Stimulated activated CD4-positive, alpha-beta T cell treated with anti-CD3 and anti-CD28 coated beads, Interleukin-1b, Interleukin-23, amount 100 ng/mL, for 48 hours (primary cell): ENCODE results near the gene CLSTN2.

ENCODE experiments used
- DNase-seq: peaks from one replicate; pipeline ENCODE4 v3.0.0-alpha.2; 2020

CLSTN2 gene

DNA sequence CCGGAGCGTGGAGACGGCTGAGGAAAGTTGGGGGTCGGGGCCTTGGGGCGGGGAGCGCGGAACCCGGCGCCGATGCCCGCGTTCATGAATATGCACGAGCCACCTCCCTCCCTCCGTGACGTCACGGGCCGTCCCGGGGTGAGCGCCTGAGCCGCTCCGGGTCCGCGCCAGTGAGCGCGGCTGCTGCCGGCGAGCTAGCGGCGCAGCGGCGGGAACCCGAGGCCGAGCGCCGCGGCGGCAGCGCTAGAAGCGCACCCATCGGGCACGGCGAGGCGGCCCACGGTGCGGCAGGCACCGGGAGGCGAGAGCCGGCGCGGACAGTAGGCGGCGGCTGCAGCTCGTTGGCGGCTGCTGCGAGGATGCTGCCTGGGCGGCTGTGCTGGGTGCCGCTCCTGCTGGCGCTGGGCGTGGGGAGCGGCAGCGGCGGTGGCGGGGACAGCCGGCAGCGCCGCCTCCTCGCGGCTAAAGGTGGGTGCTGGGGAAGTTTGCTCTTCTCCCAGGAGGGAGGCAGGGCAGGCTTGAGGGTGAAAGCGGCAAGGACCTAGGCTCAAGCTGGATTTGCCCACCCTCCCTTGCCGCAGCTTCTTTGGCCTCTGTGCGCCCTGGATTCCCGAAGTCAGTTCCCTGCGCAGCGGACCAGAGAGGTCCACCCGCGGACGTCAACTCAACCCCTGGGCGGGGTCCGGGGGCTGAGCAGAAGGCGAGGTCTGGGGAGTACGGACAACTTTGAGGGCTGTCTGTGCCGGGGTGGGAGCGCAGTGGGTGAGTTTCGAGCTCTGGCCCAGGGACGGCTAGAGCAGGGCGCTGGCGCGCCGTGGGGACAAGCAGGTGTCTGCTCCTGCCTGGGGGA, at the start of gene CLSTN2:
Gene CLSTN2 (plus strand): TSS at position 170 of the 850 bp plus-strand sequence.
- peak; percentile 26 for DNase-seq

DNA sequence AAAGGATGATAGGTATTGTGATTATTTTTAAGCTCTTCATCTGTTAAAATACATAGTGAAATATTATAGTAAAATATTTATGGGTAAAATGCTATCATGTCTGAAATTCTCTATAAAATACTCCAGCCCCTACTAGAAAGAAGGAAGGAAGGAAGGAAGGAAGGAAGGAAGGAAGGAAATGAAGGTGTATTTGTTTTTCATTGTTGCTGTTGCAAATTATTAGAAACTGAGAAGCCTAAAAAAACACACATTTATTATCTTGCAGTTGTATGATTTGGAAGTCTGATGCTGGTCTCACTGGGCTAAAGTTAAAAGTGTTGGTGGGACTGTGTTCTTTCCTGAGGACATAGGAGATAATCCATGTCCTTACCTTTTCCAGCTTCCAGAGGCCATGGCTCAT, 47.6 kb upstream of the CLSTN2 start:
- DNase-seq, result no peak

DNA sequence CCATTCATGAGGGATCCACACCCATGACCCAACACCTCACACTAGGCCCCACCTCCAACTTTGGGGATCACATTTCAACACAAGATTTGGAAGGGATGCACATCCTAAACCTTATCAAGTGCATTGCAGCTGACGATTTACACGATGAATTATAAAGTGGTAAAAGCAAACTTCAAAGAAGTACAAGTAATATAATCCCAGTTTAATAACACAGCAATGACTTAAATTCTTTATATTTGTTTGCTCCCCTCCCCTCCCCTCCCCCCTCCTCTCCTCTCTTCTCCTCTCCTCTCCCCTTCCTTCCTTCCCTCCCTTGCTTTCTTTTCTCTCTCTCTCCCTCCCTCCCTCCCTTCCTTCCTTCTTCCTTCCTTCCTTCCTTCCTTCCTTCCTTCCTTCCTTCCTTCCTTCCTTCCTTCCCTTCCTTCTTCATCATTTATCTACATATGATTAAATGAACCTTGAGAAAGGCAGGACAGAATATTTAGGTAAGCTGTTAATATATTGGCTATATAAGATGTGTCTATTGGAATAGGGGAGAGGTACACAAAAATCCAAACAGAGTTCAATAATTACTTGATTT, 46.3 kb upstream of the CLSTN2 start:
- DNase-seq, result no peak

DNA sequence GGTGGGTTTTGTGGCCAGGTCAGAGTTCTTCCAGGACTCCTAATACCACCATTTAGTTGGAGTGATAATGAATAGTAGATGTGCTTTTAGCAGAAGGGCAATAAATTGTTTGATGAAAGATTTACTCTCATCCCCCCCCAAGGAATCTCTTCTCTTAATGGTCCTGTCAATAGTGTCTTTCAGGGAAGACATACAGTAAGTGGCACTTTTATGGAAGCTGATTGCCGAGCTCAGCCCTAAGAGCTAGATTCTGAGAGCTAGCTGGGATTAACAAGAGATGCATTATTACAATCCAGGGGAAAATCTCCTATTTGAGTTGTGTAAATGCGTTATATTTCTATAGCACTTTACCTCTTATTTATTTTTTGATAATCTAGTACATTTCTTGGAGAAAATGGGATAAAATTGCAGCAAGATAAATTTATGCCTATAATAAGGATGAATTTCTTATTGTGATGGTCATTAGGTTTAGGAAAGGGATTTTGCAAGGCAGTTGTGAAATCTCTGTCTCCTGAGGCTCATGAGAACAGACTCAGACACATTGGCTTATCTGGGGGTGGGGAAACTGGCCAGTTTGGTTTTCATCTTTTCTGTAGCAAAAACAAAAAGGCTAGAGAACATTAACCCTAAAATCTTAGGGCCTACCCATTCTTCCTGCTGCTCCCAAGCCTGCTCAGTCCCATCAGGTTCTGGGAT, 41.6 kb upstream of the CLSTN2 start:
- no peak for DNase-seq

DNA sequence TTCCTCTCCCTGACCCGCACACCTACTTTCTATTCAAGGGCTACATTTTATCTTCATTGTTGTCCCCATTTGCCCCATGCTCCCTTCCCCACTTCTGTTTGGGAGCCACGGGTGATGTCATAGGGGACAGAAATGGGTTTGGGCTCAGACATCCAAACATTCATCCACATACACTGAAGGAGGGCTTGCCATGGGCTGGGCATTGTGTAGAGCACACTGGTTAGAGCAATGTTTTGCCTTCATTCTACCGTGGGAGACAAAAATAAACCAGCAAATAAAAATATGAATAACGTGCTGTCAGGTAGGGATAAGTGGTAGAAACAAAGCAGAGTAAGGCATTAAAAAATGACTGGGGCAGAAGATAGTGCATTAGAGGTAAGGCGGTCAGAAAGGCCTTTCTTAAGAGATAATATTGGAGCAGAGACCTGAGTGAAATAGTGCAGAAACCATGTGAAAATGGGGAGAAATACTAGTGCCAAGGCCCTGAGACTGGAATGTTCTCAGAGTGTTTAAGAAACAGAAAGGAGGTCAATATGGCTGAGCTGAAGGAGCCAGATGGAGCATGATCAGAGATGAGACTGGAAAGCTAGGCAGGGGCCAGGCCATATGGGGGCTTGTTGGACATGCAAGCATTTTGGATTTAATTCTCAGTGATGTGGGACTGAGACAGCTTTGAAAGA, 40.9 kb upstream of the CLSTN2 start:
- DNase-seq, result no peak

DNA sequence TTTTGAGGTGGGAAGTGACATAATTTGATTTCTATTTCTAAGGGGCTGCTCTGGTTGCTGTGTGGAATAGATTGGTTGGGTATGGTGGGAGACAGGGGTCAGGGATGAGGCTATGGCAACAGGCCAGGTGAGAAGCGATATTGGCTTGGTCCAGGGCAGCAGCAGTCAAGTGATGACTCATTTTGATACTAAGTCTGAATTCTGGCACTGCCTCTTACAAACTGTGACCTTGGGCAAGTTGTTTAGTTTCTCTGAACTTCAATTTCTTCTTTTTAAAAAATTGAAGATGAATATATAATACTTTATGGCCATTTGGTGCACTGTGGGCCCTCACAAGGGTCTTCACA, 40.4 kb upstream of the CLSTN2 start:
- DNase-seq, result no peak

DNA sequence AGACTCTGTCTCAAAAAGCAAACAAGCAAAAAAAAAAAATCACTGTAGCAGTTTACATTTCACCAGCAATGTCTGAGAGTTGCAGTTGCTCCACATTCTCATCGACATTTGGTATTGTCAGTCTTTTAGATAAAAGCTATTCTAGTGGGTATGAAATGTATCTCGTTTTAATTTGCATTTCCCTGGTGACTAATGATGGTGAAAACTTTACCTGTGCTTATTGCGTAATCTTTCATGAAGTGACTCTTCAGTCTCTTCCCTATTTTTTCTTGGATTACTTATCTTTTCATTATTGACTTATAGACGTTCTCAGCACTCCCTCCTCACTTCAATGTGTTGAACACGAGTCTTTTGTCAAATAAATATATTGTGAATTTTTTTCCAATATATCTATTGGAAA, 37.2 kb upstream of the CLSTN2 start:
- DNase-seq, result no peak

DNA sequence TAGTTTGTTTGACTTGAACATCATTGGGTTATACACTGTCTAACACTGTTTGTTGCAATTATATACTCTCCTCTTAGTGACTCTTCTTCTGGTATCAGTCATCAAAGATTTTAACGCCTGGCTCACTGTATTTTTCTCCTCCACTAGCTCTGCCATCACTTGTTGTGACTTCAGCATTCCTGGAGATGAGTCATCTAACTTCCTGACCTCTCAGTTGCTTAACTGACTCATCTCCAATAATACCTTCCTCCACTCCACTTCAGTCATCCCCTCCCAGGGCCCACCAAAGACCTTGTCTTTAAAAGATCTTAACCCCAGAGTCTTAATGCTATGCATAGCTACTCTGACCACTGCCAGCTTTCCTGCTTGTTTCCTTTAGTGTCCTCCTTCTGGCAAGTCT, 28.6 kb upstream of the CLSTN2 start:
- DNase-seq, result no peak

DNA sequence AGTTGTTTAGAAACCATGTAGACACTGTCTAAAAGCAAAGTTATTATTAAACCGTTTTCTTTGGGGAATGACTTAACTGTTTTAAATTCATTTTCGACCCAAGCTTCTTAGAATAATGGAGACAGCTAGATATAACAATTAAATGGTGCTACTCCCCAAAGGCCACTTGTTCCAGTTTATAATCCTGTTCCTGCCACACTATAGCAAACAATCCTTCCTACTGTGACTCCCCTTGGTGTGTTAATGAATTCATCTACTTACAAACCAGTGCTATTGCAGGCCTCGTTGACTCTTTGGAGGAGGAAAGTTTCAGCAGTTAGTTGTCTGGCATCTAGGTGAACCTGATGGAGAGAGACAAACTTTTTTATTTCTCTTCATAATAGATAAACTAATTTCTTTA, 25.2 kb upstream of the CLSTN2 start:
- no peak for DNase-seq

DNA sequence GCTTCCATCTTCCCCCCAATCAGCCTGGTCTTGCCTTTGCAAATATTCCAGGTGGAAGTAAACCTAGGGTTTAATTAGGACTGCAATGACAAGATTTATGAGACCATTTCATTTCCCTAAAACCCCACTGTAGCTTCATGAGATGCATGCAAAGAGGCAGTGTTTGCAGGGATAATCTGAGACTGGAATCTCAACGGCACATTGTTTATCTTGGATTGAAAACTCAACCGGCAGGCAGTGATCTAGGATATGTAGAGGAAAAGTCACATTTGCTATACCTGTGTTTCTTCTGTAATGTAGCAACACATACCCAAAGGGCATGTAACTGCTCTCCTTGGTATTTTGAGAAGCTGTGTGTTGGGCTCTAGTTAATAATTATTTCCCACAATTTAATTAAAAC, 18.7 kb upstream of the CLSTN2 start:
- DNase-seq, result no peak

DNA sequence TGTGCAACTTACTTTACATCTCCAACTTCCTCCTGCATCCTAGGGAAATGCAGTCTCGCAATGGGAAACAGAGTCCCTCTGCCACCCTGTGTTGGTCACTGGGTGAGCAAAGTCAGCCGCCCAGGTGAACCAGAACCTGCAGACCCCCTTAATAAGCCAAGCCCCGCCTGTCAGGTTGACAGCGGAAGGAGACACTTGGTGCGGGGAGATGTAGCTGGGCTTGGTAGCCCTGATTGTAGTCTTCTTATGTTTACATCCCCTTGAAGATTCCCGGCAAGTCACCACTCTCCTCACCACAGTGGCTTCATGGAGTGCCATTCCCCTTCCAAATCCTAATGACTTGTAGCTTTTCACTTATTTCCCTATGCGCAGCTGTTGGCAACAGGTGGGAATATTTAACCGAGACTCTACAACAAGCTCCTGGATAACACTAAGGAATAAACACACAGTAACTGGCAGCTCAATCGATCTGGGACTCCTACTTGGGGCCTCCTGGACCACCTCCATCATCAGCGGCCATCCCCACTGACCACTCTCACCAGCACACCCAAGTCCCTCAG, 17.7 kb upstream of the CLSTN2 start:
- no peak for DNase-seq

DNA sequence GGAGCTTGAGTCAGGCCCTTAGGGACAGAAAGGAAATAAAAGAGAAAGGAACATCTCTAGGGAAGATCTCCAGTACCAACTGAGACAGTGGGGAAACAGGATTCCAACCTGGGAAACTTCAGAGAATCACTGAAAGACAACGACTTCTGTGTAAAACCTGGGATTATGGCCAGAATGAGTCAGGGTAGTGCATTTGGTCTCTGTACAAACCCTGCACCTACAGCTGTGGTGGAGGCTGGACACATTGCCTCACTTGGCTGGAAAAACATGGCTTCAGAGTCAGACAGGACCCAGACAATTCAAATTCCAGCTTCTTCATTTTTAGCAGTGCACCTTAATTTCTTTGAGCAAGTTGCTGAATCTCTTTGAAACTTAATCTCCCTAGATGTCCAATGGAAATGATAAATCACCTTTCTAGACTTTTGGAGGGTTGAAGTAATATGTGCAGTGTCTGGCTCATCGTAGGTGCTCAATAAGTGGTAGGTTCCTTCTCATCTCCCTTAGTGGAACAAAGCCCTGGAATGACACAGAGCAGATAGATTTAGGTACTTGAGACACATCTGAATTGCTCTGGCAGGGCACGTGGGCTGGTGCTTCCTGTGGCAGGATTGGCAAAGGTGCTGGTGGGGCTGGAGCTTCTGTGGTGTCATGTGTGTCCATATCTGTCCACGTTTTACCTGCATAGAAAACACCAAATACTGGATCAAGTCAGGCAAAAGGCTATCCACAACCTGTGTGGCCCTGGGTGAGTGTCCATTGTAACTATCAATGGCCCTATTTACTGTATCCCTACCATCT, 6.1 kb upstream of the CLSTN2 start:
- no peak for DNase-seq

DNA sequence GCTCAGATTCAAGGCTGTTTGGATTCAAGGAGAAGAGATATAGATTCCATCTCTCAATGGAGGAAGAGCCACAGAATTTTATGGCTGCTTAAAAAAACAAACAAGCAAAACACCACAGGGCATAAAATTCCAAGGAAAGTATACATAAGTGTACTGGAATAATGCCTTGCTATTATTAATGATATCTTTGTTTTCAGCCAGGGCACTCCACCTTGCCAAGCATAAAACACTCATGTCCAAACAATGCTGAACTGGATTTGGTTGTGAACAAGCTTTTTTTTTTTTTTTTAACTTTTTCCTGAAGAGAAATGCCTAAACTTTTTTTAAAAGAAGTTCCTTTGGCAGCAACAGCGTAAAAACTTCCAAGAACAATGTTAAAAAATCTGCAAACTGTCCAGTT, 4.8 kb upstream of the CLSTN2 start:
- no peak for DNase-seq

DNA sequence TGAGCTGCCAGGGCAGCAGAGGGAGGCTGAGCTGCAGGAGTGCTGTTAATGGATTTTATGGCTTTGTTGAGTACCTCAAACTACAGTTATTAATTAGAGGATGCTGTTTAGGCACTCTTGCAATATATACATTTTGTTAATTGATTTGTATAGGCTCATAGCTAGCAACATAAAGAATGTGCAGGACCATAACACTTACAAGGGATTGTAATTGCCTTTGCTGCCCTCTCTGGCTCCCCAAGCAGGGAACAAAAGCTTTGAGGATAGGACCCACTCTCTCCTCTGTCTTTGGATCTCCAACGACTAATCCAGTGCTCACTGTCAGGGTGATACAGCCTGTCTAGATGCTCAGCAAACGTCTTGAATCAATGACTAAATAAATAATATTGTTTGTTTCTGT, 1.2 kb upstream of the CLSTN2 start:
- no peak for DNase-seq

DNA sequence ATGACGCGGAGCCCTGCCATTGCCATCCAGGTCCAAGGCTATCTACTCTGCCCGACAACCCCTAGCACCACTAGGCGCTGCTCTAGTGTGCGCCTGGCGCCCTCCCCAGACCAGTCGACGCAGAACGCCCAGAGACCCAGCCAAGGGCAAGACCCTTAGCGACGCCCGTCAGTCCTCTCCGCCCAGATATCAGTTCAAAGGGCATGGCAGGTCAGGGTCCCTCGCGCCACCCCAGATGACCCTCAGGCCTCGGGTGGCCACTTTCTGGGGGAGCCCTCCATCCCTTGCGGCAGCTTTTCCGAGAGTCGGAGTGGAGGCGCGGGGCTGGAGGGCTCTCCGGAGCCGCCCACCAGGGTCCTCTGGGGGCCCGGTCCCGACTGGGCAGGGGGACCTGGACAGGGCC, 371 bp upstream of the CLSTN2 start:
- DNase-seq, result no peak

DNA sequence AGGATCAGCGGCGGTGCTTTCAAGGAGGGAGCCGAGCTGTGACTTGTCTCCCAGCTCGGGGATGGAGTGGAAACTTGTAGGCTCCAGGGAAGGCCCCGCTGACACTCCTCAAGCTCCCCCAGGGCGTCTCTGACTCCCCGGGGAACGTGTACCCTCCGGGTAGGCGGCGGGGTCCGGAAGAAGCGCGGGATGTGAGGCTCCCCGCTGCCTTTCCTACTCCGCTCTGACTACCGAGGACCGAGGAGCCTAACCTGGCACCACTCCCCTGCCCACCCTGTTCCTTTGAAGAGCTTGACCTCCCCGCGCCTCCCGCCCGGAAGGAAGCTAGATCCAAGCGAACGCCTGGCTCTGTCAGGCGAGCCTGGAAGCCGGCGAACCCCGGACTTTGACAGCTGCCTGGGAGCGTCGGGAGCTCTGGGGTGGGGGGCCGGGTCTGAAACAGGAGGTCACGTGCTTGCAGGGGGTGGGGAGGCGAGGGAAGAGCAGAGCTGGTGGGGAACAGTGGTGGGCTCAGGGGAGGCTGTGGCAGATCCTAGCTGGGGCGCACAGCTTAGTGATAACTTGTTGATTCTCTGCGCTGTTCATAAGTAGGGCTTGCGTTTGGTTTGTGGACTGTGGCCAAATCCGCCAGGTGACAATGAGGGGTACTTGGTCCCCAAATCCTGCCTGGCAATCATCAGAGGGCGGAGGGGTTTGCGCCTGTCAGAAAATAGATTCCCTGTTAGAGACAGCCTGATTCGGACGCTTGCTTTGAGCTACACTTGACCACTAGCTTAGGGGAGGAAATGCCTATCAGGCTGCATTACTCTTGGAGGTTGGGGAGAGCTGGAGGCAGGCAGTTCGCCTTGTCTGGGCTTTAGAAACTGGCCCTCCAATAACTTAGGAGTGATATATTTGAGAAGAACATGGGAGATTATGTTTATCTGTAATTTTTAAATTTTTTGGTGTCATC, 1.2 kb downstream of the CLSTN2 start:
- no peak for DNase-seq

DNA sequence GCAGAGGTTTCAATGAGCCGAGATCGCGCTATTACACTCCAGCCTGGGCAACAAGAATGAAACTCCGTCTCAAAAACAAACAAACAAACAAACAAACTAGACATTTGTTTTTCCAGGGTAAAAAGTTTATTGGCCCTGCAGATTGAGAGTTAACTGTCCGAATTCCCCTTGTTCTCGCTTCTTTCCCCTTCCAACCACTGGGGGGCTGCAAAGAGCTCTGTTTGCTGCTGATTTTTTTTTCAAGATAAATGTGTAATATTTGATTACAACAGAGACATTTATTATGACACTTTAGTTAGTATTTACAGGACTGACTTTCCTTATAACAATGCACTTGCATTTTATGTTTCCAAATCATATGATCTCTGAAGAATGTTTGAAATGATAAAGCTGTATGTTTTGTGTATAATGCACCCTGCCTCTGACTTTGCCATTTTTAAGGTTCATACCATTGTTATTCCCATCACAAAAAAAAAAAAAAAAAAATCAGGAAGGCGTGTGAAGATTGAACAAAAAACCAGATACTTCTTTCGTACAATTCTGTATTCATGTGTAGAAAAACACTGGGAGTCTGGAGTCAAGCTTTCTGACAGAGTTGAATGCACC, 2.8 kb downstream of the CLSTN2 start:
- DNase-seq, result no peak

DNA sequence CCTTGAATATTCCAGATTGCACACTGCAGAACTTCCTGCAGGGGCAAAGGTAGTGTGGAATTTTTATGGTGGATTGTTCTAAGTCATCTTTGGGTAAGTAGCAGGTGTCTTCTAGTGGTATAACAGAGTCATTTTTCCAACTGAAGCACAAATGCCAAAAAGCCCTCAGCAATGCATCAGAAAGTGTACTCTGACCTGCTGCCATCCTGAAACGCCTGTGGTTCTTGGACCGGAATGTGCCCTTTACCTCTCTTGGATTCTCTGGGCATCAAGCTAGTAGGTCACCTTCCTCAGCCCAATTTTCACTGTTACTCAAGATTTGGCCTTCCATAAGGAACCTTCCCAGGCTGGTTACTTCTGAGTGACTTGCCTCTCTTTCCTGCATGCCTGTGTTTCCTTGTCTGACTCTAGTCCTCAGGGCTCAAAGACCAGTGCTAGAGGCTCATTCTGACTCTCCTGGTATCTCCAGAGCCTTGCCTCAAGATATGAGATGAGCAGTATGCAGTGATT, 4.8 kb downstream of the CLSTN2 start:
- no peak for DNase-seq

DNA sequence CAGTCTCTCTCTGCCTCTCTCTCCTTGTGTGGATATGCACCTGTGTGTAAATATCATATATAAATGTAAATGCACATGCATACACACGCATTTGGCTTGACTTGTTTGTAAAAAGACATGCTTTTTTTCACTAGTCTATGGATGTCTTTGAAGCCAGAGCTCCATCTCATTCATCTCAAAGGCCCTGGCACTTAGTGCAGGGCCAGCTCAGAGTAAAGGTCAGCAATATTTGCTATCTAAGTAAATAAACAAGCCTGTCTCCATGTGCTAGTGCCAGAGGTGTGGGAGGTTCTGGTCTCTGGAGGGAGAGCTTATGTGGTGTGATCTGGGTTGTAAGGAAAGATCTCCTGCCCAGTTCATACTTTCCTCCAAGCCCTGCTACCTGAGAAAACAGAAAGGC, 5.6 kb downstream of the CLSTN2 start:
- no peak for DNase-seq

DNA sequence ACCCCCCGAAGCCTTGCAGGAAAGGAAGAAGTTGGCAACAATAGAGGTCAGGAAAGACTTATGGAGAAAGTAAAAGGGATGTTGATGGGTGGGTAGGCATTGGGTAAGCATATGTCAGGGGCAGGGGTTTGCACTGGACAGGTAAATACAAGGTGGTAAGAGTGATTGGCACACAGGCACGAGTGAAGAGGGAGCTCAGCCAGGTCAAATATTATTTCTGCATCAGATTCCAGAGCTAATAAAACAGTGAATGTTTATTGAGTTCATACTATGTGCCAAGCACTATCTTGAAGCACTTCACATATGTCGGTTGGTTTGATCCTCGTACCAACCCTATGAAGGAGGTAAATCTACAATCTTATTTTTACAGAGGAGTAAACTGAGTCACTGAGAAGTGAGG, 6.6 kb downstream of the CLSTN2 start:
- DNase-seq, result no peak
